HG02885 (cell line): ENCODE measurements around the gene CBL.
A peak's percentile ranks its signal among the peaks of the same experiment; 100 is the strongest.

Experiments used
- ATAC-seq: cut with Tn5 transposase; IDR thresholded peaks from one replicate; pipeline ENCODE4 v1.9.1; 2021; ENCODE audit warnings: mild to moderate bottlenecking; ENCODE audit not compliant: unreplicated experiment, poor library complexity

CBL gene

GRCh38 chr11:119340335-119341221 is 134.4 kb downstream of the CBL start, which contains the start of gene C1QTNF5:
C1QTNF5 (minus strand) TSS chr11:119340883; CDS start chr11:119340397, 486 bp downstream.
- ATAC-seq, result no peak

GRCh38 chr11:119341222-119342022 is 135.3 kb downstream of the CBL start:
- ATAC-seq, result no peak

DNA sequence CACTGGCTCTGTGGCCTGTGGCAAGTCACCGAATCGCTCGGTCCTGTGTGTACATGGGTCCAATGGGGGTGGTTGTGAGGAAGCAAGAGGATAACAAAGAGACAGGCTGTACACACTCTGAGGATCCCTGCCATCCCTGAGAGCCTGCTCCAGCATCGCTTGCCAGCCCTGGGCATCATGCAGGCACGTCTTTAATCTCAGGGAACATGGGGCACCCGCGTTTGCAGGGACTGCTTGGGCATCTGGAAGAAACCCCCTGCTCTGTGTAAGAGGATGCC is 135.8 kb downstream of the CBL start:
- no peak for ATAC-seq

DNA sequence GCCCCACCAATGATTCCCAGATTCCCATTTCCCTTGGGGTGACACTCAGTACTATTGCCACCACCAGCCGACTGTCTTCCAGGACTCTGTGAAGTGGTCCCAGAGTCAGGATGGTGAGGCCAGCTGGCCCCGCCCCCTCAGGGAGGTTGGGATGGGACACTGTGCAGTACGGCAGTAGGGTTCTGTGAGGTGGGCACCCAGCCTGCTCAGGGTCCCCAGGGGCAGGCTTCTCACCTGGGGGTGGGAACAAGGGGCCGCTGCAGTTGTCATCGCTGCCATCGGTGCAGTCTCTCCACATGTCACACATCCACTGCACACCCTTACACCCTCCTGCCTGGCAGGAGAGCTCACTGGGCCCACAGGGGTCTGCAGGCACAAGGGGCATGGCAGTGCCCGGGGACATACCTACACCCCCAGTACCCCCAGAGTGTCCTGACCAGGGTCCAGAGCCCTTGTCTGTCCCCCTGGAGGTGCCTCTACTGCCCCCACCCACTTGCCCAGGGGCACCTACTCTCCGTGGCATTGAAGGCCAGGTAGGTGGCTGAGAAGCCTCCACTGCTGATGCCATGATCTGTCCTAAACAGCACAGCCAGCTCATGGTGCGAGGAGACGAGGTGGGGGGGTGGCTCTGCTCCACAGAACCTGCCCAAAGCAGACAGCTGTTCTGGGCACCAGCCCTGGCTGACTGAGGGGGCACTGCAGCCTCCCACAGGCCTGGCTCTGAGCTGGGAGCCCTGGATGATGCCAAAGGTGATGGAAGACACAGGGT is 136.4 kb downstream of the CBL start:
- no peak for ATAC-seq

DNA sequence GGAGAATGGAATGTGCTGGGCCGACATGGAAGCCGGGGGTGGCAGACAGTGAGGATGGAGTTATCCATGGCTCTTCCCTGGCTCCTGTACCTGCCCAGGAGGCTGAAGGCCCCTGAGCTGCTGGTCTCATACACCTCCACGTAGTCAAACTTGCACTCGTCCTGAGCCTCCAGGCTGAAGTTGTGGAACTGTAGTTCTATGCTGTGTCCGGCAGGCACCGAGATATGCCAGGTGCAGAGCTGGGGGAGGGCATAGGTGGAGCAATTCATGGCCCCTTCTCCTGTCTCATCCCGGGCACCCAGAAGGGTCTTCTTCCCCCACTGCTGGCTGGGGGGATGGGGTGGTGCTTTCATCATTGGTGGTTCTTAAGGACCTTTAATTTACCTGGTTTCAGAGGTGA is 137.6 kb downstream of the CBL start:
- no peak for ATAC-seq

GRCh38 chr11:119344291-119345010 is 138.3 kb downstream of the CBL start:
- ATAC-seq, result no peak

GRCh38 chr11:119345685-119346084 is 139.5 kb downstream of the CBL start:
- no peak for ATAC-seq

DNA sequence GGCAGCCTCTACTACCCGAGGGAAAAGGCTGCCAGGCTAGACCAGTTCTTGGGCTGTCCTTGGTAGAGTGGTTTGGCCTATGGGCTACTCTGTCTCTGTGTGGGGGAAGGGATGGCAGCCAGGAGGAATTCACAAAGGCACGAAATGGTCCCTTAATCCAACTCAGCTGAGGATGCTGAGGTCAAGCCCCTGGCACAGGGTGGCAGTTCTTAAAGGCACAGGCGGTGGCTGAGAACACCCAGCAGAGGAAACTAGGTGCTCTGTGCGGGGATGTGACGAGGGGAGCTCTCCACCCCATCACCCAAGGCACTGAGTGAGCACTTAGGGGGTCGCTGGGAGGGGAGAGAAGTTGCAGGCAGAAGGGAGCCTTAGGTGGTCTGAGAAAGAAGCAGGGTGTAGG is 140.5 kb downstream of the CBL start, which contains the start of gene MFRP:
Gene MFRP (minus strand): TSS at position 101 of the 400 bp plus-strand sequence. CDS start 192 bp downstream, outside the sequence.
- no peak for ATAC-seq

DNA sequence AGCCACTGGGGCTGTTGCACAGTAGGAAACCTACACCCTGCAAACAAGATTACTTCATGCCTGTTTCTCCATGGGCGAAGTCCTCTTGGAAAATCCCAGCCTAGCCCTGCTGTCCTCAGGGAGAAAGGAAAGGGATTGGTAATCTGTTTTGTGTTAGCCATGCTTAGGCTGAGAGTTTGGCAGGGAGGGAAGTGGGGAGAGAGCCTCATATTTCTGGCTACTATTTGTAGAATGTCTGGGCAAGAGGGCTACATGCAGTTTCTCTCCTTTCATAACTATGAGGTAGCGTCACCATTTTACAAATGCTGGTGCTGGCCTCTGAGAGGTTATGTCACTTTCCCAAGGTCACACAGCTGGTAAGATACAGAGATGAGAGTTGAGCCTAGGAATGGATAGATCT is 141.1 kb downstream of the CBL start:
- ATAC-seq, result no peak

GRCh38 chr11:119347940-119348605 is 141.9 kb downstream of the CBL start:
- ATAC-seq, result no peak

- ATAC-seq, result no peak
Observed at GRCh38 chr11:119350302-119350701, 144.2 kb downstream of the CBL start.

- no peak for ATAC-seq
Observed at GRCh38 chr11:119351232-119351631, 145.1 kb downstream of the CBL start.

DNA sequence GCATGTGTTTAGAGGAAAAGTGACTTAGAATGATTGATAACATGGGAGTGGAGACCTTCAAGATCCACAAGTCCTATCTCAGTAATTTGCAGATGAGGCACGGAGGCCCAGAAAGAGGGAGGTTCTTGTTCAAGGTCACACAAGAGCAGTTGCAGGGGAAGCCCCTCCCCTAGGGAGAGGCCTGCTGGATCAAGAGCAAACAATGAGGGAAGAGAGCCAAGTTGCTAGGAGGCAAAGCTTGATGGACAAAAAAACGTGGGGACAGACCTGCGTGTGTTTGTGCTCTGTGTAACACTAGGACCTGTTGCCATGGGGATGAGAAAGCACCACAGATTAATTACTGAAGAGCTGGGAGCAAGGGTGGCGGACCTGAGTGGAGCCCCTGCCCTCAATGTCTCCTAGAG is 146.7 kb downstream of the CBL start:
- ATAC-seq, result no peak

DNA sequence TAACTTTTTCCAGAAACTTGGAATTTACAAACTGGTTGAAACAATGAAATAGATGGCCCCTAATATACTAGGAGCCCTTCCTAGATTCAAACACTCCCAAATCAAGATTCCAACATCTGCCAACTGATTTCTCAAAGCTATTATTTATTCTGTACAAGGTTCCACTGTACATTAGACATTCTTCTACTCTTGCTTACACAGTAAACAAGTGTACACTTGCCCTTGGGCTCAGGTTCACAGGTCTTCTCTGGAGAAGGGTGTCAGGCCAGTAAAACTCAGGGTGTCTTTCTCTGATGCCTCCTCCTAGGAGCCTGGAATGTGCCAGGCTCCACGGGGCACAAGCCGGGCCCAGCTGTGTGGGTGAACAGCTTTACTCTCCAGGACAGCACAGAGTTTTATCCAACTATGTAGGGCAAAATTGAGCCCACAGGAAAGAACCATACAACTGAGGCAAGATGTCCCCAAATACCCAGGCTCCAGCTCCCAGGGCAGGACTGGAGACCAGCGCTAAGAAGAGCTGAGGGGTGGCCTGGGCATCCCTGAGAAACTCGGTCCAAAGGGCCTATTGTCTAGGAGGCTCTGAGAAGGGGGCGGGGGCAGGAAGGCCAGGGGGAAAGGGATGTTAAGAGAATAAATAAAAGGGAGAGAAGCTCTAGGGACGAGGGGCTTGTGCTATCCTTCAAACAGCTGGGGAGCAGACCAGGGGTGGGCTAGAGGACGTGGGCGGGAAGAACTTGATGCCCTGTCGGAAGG is 149.1 kb downstream of the CBL start:
- ATAC-seq, result no peak

DNA sequence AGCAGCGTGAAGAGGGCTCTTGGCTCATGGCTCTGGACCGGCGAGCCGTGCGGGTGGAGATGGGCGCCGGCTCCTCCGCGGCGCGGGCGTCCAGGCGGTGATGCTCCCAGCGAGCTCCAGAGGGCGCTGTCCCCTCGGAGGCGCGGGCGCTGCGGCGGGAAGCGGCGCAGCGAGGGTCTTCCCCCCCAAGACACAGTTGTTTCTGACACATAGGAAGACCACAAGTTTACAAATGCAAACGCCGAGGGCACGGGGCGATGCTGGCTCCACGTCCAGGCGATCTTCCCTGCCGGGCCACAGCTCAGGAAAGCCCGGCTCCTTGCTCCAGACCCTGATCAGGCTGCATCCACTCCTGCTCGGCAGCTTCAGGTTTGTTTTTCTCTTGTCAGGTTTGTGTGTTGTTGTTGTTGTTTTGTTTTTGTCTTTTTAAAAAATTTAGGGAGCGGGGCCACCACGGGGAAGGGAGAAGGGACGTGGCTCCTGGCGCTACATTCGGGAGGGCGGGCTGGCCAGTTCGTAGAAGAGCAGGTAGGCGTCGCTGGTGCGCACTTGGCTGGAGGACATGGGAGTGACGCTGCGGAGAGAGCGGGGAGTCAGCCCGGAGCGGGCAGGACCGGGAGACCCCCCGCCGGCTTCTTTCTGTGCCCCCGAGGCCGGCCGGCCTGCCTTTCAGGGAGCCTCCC is 150.4 kb downstream of the CBL start:
- ATAC-seq, result peak; percentile 65

- ATAC-seq, result no peak
Observed at GRCh38 chr11:119357074-119357473, 150.9 kb downstream of the CBL start.
